GM12801 (cell line): ENCODE measurements around the gene SNX15.

Experiments used
- TF ChIP-seq, protein P1 (sequence below): IDR thresholded peaks from one replicate; pipeline ENCODE4 v1.5.1; 2011; ENCODE audit warnings: control low read depth; ENCODE audit not compliant: insufficient read length; ENCODE audit errors: extremely low read depth

The SNX15 gene

DNA sequence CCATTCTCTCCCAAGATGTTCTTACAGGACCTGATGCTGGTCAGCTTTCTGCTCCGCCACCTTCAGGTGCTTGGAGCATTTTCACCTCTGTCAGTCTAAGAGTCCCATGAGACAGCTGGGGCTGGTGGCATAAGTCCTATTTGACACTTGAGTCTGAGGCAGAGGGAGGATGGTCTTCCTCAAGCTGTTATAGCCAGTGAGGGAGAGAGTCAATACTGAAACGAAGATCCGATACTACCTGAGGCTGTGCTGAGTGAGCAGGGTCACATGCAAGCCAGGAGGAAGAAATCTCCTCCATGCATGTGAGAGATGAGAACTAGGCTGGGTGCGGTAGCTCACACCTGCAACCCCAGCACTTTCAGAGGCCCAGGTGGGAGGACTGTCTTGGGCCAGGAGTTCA is 62.4 kb downstream of the SNX15 start:
- TF ChIP-seq, protein P1, sequence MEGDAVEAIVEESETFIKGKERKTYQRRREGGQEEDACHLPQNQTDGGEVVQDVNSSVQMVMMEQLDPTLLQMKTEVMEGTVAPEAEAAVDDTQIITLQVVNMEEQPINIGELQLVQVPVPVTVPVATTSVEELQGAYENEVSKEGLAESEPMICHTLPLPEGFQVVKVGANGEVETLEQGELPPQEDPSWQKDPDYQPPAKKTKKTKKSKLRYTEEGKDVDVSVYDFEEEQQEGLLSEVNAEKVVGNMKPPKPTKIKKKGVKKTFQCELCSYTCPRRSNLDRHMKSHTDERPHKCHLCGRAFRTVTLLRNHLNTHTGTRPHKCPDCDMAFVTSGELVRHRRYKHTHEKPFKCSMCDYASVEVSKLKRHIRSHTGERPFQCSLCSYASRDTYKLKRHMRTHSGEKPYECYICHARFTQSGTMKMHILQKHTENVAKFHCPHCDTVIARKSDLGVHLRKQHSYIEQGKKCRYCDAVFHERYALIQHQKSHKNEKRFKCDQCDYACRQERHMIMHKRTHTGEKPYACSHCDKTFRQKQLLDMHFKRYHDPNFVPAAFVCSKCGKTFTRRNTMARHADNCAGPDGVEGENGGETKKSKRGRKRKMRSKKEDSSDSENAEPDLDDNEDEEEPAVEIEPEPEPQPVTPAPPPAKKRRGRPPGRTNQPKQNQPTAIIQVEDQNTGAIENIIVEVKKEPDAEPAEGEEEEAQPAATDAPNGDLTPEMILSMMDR = no peak
